GM18498 (cell line): ENCODE results near the gene STPG2.

Experiments
- ATAC-seq: cut with Tn5 transposase; IDR thresholded peaks from one replicate; pipeline ENCODE4 v1.9.1; 2021; ENCODE audit warnings: mild to moderate bottlenecking, moderate library complexity; ENCODE audit not compliant: unreplicated experiment

STPG2 gene

GRCh38 chr4:98094118-98094517 lies 49.2 kb downstream of the STPG2 start:
- no peak for ATAC-seq

DNA sequence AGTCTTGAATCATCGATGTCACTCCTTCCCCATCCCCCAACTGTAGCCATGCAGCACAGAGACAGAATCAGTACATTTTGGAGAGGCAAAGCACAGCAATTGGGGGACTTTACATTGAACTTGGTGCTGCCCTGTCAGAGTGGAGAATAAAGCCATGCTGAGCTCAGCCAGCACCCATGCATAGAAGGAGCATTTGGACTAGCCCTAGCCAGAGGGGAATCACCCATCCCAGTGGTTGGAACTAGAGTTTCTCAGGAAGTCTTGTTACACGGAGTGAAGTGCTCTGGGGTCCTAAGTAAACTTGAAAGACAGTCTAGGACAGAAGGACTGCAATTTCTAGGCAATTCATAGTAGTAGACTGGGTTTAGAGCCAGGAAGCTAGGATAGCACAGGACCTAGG lies 49.6 kb downstream of the STPG2 start:
- no peak for ATAC-seq

GRCh38 chr4:98092833-98093439 lies 50.3 kb downstream of the STPG2 start:
- no peak for ATAC-seq

DNA sequence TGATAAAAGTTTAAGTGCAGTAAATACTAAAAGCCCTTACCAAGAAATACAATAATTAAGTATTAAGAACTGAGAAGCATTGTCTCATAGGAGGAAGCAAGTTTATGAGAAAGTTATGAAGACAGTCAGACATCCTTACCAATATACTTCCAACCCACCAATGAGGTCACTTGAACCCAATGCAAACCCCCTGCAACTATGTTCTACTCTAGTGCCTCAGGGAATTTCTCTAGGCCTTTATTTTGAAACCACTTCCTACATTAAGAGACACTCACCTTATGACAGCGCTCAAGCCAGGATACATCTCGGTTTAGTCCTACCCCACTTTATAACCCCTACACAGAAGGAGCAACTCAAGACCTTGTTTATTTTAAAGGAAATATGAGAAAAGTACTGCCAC lies 61.3 kb downstream of the STPG2 start:
- ATAC-seq = no peak

GRCh38 chr4:98068495-98068894 lies 74.8 kb downstream of the STPG2 start:
- ATAC-seq = no peak

- ATAC-seq = no peak
These were observed 87.3 kb downstream of the STPG2 start for GRCh38 chr4:98055800-98056501.

GRCh38 chr4:98046665-98047064 lies 96.6 kb downstream of the STPG2 start:
- ATAC-seq = no peak

- no peak for ATAC-seq
These were observed 113.2 kb downstream of the STPG2 start for GRCh38 chr4:98030059-98030458.

- ATAC-seq = no peak
These were observed 115.4 kb downstream of the STPG2 start for GRCh38 chr4:98027827-98028226.

- ATAC-seq = no peak
These were observed 116.9 kb downstream of the STPG2 start for GRCh38 chr4:98026362-98026761.

DNA sequence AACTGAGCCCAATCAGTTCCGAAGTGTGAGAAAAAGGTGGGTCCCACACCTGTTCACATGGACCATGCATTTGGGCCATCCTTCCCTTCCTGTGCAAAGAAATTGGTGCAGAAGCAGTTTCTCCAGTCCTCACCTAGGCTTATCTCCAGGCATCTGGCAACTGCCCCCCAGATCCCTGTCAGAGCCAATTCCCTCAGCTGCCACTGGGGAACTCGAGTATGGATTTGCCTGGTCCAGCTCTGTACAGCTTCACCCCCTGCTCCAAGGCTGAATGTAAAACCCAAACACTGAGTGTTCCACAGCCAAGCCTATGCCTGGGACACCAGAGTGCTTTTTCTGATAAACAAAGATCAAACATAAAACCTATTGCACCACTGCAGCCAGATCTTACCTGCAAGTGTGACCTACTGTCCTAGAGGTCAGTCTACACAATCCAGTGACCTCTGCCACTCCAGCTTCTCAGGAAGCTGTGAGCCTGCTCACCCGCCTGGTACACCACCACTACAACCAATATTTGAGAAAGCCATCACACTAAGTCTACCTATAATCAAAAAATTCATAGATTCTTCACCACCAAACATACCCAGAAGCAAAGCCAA lies 136.4 kb downstream of the STPG2 start:
- ATAC-seq = no peak

DNA sequence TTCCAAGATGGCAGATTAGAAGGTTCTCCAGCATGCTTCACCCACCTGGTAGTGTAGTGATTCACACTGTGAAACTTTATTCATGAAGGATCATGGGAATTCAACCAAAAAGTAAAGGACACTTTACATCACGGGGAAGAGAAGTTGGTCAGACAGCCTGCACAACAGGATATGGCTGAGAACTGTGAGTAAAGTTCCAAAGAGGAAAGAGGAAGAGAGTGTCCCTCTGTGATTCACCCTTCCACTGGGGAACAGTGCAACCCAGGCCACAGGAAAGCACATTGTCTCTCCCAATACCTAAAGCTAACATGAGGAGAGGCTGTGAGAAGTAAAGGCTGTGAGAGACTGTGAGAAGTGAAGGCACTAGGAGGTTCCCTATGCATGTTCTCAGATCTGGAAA lies 137.2 kb downstream of the STPG2 start:
- no peak for ATAC-seq

- ATAC-seq = no peak
These were observed 142.3 kb downstream of the STPG2 start for GRCh38 chr4:98000940-98001339.

DNA sequence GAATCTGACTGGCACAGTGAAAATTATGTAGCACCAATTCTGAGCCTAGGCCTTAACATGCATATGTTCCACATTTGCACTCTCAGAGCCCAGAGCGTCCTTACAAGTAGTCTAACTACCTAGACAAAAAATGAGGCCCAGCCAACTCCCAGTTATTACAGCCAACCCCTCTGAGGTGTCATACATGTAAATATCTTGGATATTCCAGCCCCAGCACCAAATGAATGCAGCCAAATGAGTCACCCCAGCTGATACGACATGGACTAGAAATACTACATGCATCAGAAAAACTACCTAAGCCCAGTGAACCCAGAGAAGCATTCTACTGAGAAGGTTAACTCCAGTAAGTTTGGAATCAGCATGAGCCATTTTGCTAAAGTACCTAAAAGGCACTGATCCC lies 145.1 kb downstream of the STPG2 start:
- ATAC-seq = no peak

GRCh38 chr4:97994765-97995465 lies 148.4 kb downstream of the STPG2 start:
- no peak for ATAC-seq

- ATAC-seq = no peak
These were observed 152.9 kb downstream of the STPG2 start for GRCh38 chr4:97990409-97990808.

DNA sequence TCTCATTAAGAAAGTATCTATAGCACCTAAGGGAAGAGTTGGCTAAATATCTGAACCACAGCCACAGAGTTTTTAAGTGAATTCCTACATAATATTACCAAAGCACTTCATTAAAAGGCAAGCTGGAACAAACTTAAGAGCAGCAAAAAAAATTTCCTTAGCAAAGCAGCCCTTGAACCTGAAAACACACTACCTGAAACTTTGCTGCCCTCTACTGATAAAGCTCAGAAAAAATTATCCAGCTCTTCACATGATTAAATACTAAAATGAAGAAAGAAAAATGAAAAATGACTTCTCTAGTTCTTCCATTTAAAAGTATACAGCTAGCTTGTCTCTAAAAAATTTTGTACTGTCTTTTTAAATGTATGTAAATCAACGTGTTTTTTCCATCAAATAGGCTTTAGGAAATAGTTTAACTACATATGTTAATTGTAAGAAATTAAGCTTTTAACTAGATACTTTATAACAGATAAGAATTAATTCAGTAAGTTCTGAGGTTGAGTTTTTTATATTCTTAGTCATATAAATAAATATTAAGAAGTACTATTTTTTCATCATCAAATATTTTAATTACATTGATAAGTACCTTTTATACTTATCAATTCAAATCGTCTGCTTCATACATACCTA lies 156.1 kb downstream of the STPG2 start:
- ATAC-seq = no peak

- no peak for ATAC-seq
These were observed 158.6 kb downstream of the STPG2 start for GRCh38 chr4:97984545-97985131.

GRCh38 chr4:97978791-97979488 lies 164.3 kb downstream of the STPG2 start:
- no peak for ATAC-seq

- ATAC-seq = no peak
These were observed 189.9 kb downstream of the STPG2 start for GRCh38 chr4:97953171-97953941.
